Esophagus squamous epithelium (tissue), 5 donors: Measurements from ENCODE around the gene KRI1. TPM values are rescaled to one million over a fixed set of nuclear protein-coding genes. Genes with fewer than 3 reads are reported as not detected.

Experiments
- DNase-seq: peaks from one replicate; lab custom pipeline; 2025; lab: John Stamatoyannopoulos, UW
- H3K27ac ChIP-seq, 4 donors: fragments of 200-600 bp; sonication (generic); one replicate each; pipeline ENCODE4 v1.5.1; 2016 to 2019; ENCODE audit warnings: mild to moderate bottlenecking in 1 of 4
- H3K27me3 ChIP-seq, 4 donors: fragments of 200-600 bp; sonication (generic); 1 replicate in 3 of 4; 2 replicates in 1 of 4; pipeline versions ENCODE4 v1.5.1 to v1.6.0; 2017 to 2021; ENCODE audit warnings: antibody characterized with exemption in 1 of 4
- H3K36me3 ChIP-seq, 3 donors: fragments of 200-600 bp; sonication (generic); one replicate each; pipeline ENCODE4 v1.5.1; 2016 to 2019
- H3K4me1 ChIP-seq, 3 donors: fragments of 200-600 bp; sonication (generic); one replicate each; pipeline ENCODE4 v1.5.1; 2017 to 2019
- H3K4me3 ChIP-seq, 4 donors: fragments of 200-600 bp; sonication (generic); 1 replicate in 3 of 4; 2 replicates in 1 of 4; pipeline ENCODE4 v1.5.1; 2016 to 2019; ENCODE audit warnings: mild to moderate bottlenecking in 2 of 4, moderate library complexity in 1 of 4
- H3K9me3 ChIP-seq, 3 donors: fragments of 200-600 bp; sonication (generic); one replicate each; pipeline ENCODE4 v1.5.1; 2016 to 2019
- POLR2A ChIP-seq, 4 donors: fragments of 450-650 bp; IDR thresholded peaks; one replicate each; pipeline ENCODE4 v1.6.1; 2017; ENCODE audit warnings: antibody characterized with exemption in 4 of 4, mild to moderate bottlenecking in 4 of 4, moderate library complexity in 3 of 4
- WGBS, 2 donors: methylation state at CpG; one replicate each; pipeline ENCODE4 v1.1.5; 2018; 5-methylcytosine and 5-hydroxymethylcytosine counted together
- intact Hi-C: fragments of 100-400 bp; cut with DNase I; formaldehyde crosslinking; loops from one replicate; pipeline ENCODE4 v1.15.0; 2022
- total RNA-seq, 4 donors: library from RNA; depleted of rRNA; stranded (reverse); fragments of >200 nt; gene quantifications; one replicate each; pipeline ENCODE4 v1.1.0, GENCODE V29; 2016
- TF ChIP-seq, protein P1 (sequence below), 6 experiments: fragments of 450-650 bp in 4 of 6; fragments of 200-600 bp in 2 of 6; sonication (generic) in 2 of 6; IDR thresholded peaks; one replicate each; pipeline ENCODE4 v1.5.1; 2016 to 2019; ENCODE audit warnings: antibody characterized with exemption in 6 of 6, mild to moderate bottlenecking in 4 of 6, moderate library complexity in 4 of 6
- donor health status: DM: yes; HTN: yes; CAD: no.

Gene KRI1
- total RNA-seq, 4 donors from 2014 or later, result 18.2 to 30.3 (median 23.9) TPM

DNA sequence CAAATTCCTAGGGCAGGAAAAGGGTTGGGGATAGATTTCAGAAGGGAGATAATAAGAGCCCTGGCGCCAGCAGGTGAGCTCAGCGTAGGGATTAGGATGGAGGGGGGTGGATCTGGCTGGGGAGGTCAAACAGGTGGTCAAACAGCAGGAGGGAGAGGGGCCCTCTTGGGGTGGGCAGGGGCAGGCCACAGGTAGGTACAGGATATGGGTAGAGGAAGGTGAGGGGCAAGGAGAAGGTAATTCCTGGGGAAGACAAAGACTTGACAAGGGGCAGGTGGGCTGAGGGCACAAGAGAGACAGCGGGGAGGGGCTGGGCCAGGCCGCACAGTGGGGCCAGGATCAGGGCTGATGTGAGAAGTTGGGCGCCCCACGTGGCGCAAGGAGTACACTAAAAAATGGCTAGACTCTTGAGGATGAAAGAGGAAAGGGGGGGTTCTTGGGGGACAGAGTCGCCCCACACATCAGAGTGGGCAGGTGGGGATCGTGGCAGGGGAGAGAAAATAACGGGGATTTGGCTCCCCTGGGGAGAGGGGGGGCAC is 713 bp downstream of the KRI1 start:
- Histone ChIP-seq H3K4me3 (peak overlapping the region; percentile 88 to 97 (median 92)), H3K9me3 (no peaks in the 10 kb centered on the region), H3K4me1 (peaks cover 33 to 55% (median 34%) of the 10 kb centered on the region in 3 donors), H3K27me3 (no peaks in the 10 kb centered on the region), H3K27ac (peak overlapping the region; percentile 88 to 97 (median 93)), H3K36me3 (peaks cover 3 to 37% (median 17%) of the 10 kb centered on the region in 3 donors)
- 3 to 10% methylated on average over 9 to 10 of the region's 10 CpGs for WGBS, 2 donors
- TF ChIP-seq, protein P1, sequence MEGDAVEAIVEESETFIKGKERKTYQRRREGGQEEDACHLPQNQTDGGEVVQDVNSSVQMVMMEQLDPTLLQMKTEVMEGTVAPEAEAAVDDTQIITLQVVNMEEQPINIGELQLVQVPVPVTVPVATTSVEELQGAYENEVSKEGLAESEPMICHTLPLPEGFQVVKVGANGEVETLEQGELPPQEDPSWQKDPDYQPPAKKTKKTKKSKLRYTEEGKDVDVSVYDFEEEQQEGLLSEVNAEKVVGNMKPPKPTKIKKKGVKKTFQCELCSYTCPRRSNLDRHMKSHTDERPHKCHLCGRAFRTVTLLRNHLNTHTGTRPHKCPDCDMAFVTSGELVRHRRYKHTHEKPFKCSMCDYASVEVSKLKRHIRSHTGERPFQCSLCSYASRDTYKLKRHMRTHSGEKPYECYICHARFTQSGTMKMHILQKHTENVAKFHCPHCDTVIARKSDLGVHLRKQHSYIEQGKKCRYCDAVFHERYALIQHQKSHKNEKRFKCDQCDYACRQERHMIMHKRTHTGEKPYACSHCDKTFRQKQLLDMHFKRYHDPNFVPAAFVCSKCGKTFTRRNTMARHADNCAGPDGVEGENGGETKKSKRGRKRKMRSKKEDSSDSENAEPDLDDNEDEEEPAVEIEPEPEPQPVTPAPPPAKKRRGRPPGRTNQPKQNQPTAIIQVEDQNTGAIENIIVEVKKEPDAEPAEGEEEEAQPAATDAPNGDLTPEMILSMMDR (IDR thresholded peaks at IDR 0.05), result peak in 1 of 6 experiments; percentile 11
- no peak for TF ChIP-seq POLR2A (IDR thresholded peaks at IDR 0.05)
- no peak for DNase-seq
- intact Hi-C loops, result loop anchor here (5.0 kb wide), 1 partner anchor 63 kb away; the partner anchor contains the start of gene KEAP1

DNA sequence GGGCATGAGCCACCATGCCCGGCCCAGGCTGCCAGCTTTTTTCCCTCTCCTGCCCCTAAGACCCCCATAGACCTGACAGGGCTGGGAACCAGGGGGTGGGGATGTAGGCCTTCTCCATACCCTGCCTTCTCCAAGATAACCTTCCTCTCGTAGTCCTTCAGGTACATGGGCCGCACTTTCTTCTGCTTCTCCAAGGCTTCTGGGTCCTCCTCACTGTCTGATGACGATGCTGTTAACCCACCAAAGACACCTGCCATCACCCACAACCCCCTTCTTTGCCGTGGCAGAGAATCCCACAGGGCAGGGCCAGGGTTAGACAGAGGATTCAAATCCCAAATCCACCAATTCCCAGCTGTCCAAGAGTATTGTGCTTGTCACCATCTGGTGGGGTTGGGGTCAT is 3.2 kb downstream of the KRI1 start:
- TF ChIP-seq POLR2A (IDR thresholded peaks at IDR 0.05), result no peak
- TF ChIP-seq, protein P1 (IDR thresholded peaks at IDR 0.05), result no peak
- Histone ChIP-seq H3K27me3 (no peaks in the 10 kb centered on the region), H3K27ac (no peak overlapping the region), H3K4me3 (no peak overlapping the region), H3K9me3 (no peaks in the 10 kb centered on the region), H3K36me3 (peaks cover 15 to 62% (median 40%) of the 10 kb centered on the region in 3 donors), H3K4me1 (peaks cover 22 to 35% (median 24%) of the 10 kb centered on the region in 3 donors)
- DNase-seq, result no peak
- intact Hi-C loops, result no loop called here
- WGBS, 2 donors, result 82% methylated on average over 5 of the region's 5 CpGs

DNA sequence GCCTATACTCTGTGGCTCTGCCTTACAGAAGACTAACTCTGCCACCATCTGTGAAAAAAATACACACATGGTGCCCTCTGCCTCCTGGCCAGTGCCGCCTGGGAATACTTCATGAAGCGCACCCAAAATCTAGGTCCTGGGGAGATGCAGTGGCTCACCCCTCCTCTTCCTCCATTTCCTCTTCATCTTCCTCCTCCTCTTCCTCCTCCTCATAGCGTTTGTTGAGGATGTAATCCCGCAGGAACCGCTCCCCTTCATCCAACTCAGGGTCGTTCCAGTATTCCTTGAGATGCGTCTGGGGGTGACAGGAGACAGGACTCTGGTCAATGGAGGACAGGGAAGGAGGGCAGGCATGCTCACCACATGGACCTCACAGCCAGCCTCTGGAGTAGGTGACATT is 5.7 kb downstream of the KRI1 start:
- peaks cover 17 to 86% (median 45%) of the 10 kb centered on the region in 3 donors for H3K36me3 ChIP-seq
- no peak for TF ChIP-seq POLR2A (IDR thresholded peaks at IDR 0.05)
- TF ChIP-seq, protein P1 (IDR thresholded peaks at IDR 0.05), result no peak
- no peaks in the 10 kb centered on the region for H3K9me3 ChIP-seq
- no peak overlapping the region for H3K27ac ChIP-seq
- H3K4me1 ChIP-seq, result peaks cover 17 to 39% (median 17%) of the 10 kb centered on the region in 3 donors
- no peak overlapping the region for H3K4me3 ChIP-seq
- 92 to 96% methylated on average over 6 to 7 of the region's 7 CpGs for WGBS, 2 donors
- H3K27me3 ChIP-seq, result no peaks in the 10 kb centered on the region
- no peak for DNase-seq
- intact Hi-C loops, result no loop called here

DNA sequence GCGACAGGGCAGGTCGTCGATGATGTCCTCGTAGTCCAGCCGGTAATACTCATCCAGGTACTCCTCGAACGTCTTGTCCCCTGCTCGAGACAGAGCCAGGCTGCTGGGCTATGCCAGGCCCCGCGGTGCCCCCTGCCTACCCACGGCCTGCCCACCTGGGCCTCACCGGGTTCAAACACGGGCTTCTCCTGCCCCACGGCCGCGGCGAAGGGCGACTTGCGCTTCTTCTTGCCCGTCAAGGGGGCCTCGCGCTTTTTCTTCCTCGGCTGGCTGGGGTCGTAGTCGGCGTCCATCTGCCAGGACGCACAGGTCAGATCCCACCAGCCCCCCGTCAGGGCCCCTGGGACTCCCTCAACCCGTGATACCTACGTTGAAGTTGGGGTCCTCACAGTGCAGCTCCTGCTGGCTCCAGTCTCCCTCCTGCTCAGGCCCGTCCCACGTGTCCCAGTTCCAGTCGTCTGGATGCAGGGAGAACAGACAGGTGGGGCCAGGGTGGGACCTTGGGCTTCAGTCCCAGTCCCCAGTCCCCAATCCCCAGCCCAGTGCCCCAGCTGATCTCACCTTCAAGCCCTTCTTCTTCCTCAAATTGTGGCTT is 8.1 kb downstream of the KRI1 start:
- no peaks in the 10 kb centered on the region for H3K27me3 ChIP-seq
- WGBS, 2 donors, result 91 to 93% methylated on average over 20 to 30 of the region's 33 CpGs
- intact Hi-C loops, result no loop called here
- DNase-seq, result no peak
- peaks cover 19 to 99% (median 57%) of the 10 kb centered on the region in 3 donors for H3K36me3 ChIP-seq
- H3K4me1 ChIP-seq, result peaks cover 27 to 49% (median 30%) of the 10 kb centered on the region in 3 donors
- no peaks in the 10 kb centered on the region for H3K9me3 ChIP-seq
- no peak overlapping the region for H3K4me3 ChIP-seq
- TF ChIP-seq POLR2A (IDR thresholded peaks at IDR 0.05), result no peak
- TF ChIP-seq, protein P1 (IDR thresholded peaks at IDR 0.05), result no peak
- peak overlapping the region in 1 of 4 donors; percentile 89 for H3K27ac ChIP-seq

GRCh38 chr19:10555610-10555973 is 10.2 kb downstream of the KRI1 start:
- no peaks in the 10 kb centered on the region for H3K27me3 ChIP-seq
- WGBS, 2 donors, result 32 to 48% methylated on average over 6 to 7 of the region's 7 CpGs
- TF ChIP-seq POLR2A (IDR thresholded peaks at IDR 0.05), result no peak
- TF ChIP-seq, protein P1 (IDR thresholded peaks at IDR 0.05), result no peak
- peaks cover 35 to 99% (median 57%) of the 10 kb centered on the region in 3 donors for H3K36me3 ChIP-seq
- H3K4me1 ChIP-seq, result peaks cover 32 to 67% (median 34%) of the 10 kb centered on the region in 3 donors
- intact Hi-C loops, result no loop called here
- no peak overlapping the region for H3K4me3 ChIP-seq
- H3K27ac ChIP-seq, result peak overlapping the region; percentile 76 to 89 (median 86)
- H3K9me3 ChIP-seq, result no peaks in the 10 kb centered on the region
- DNase-seq, result no peak
